ENCODE results near the gene SCAMP4.

Gene SCAMP4

GRCh38 chr19:1931445-1931844 lies 26.2 kb downstream of the SCAMP4 start:
- Mint-ChIP-seq H3K36me3 (peaks cover 6% of the 10 kb centered on the region), H3K27ac (no peak overlapping the region), H3K4me1 (peaks cover 51% of the 10 kb centered on the region), H3K4me3 (no peak overlapping the region), H3K9me3 (peaks cover 4% of the 10 kb centered on the region), H3K27me3 (no peaks in the 10 kb centered on the region)
- ATAC-seq = no peak

- no peaks in the 10 kb centered on the region for H3K27me3 Mint-ChIP-seq
- peaks cover 9% of the 10 kb centered on the region for H3K36me3 Mint-ChIP-seq
- H3K9me3 Mint-ChIP-seq = peaks cover 4% of the 10 kb centered on the region
- H3K27ac Mint-ChIP-seq = peak overlapping the region; percentile 85
- H3K4me3 Mint-ChIP-seq = peak overlapping the region; percentile 6
- peaks cover 55% of the 10 kb centered on the region for H3K4me1 Mint-ChIP-seq
- ATAC-seq = no peak
These were observed 27.2 kb downstream of the SCAMP4 start for GRCh38 chr19:1932395-1932794.

GRCh38 chr19:1933244-1933643 lies 28.0 kb downstream of the SCAMP4 start:
- Mint-ChIP-seq H3K36me3 (peaks cover 9% of the 10 kb centered on the region), H3K27me3 (no peaks in the 10 kb centered on the region), H3K4me1 (peaks cover 55% of the 10 kb centered on the region), H3K9me3 (peaks cover 4% of the 10 kb centered on the region), H3K4me3 (peak overlapping the region; percentile 10), H3K27ac (peak overlapping the region; percentile 85)
- ATAC-seq = peak; percentile 71

- peak overlapping the region; percentile 85 for H3K27ac Mint-ChIP-seq
- H3K9me3 Mint-ChIP-seq = peaks cover 4% of the 10 kb centered on the region
- H3K4me1 Mint-ChIP-seq = peaks cover 52% of the 10 kb centered on the region
- no peaks in the 10 kb centered on the region for H3K27me3 Mint-ChIP-seq
- peaks cover 9% of the 10 kb centered on the region for H3K36me3 Mint-ChIP-seq
- ATAC-seq = no peak
- no peak overlapping the region for H3K4me3 Mint-ChIP-seq
These were observed 28.7 kb downstream of the SCAMP4 start for GRCh38 chr19:1933942-1934341.

GRCh38 chr19:1935484-1936208 lies 30.4 kb downstream of the SCAMP4 start:
- no peaks in the 10 kb centered on the region for H3K27me3 Mint-ChIP-seq
- H3K36me3 Mint-ChIP-seq = peaks cover 9% of the 10 kb centered on the region
- peaks cover 4% of the 10 kb centered on the region for H3K9me3 Mint-ChIP-seq
- H3K4me1 Mint-ChIP-seq = peaks cover 50% of the 10 kb centered on the region
- H3K4me3 Mint-ChIP-seq = no peak overlapping the region
- no peak for ATAC-seq
- peak overlapping the region; percentile 10 for H3K27ac Mint-ChIP-seq

GRCh38 chr19:1936430-1936829 lies 31.2 kb downstream of the SCAMP4 start:
- H3K36me3 Mint-ChIP-seq = peaks cover 9% of the 10 kb centered on the region
- peaks cover 4% of the 10 kb centered on the region for H3K9me3 Mint-ChIP-seq
- peaks cover 50% of the 10 kb centered on the region for H3K4me1 Mint-ChIP-seq
- no peak overlapping the region for H3K4me3 Mint-ChIP-seq
- ATAC-seq = no peak
- peak overlapping the region; percentile 4 for H3K27ac Mint-ChIP-seq
- no peaks in the 10 kb centered on the region for H3K27me3 Mint-ChIP-seq

GRCh38 chr19:1936916-1937610 lies 31.9 kb downstream of the SCAMP4 start:
- no peak for ATAC-seq
- Mint-ChIP-seq H3K27me3 (no peaks in the 10 kb centered on the region), H3K27ac (peak overlapping the region; percentile 4), H3K36me3 (peaks cover 9% of the 10 kb centered on the region), H3K9me3 (peaks cover 4% of the 10 kb centered on the region), H3K4me1 (peaks cover 54% of the 10 kb centered on the region), H3K4me3 (no peak overlapping the region)

- Mint-ChIP-seq H3K27ac (no peak overlapping the region), H3K9me3 (peaks cover 4% of the 10 kb centered on the region), H3K4me1 (peaks cover 57% of the 10 kb centered on the region), H3K36me3 (peaks cover 9% of the 10 kb centered on the region), H3K27me3 (no peaks in the 10 kb centered on the region), H3K4me3 (no peak overlapping the region)
- ATAC-seq = no peak
These were observed 32.9 kb downstream of the SCAMP4 start for GRCh38 chr19:1938071-1938470.

- Mint-ChIP-seq H3K4me1 (peaks cover 53% of the 10 kb centered on the region), H3K4me3 (peak within 1 kb of the TSS; percentile 95), H3K27me3 (no peaks in the 10 kb centered on the region), H3K9me3 (no peaks in the 10 kb centered on the region), H3K36me3 (peaks cover 3% of the 10 kb centered on the region), H3K27ac (peak within 1 kb of the TSS; percentile 96)
- ATAC-seq = peak; percentile 72
These were observed 36.2 kb downstream of the SCAMP4 start, which contains the start of gene CSNK1G2 for GRCh38 chr19:1941146-1942077. CSNK1G2 (plus strand) TSS chr19:1941172; CDS start chr19:1969773, 28,601 bp downstream.

- H3K36me3 Mint-ChIP-seq = no peaks in the 10 kb centered on the region
- ATAC-seq = peak; percentile 73
- H3K4me3 Mint-ChIP-seq = peak overlapping the region; percentile 95
- H3K9me3 Mint-ChIP-seq = no peaks in the 10 kb centered on the region
- peak overlapping the region; percentile 96 for H3K27ac Mint-ChIP-seq
- H3K4me1 Mint-ChIP-seq = peaks cover 49% of the 10 kb centered on the region
- no peaks in the 10 kb centered on the region for H3K27me3 Mint-ChIP-seq
These were observed 37.1 kb downstream of the SCAMP4 start for GRCh38 chr19:1942078-1942933.

- Mint-ChIP-seq H3K4me3 (peak overlapping the region; percentile 95), H3K9me3 (no peaks in the 10 kb centered on the region), H3K27me3 (no peaks in the 10 kb centered on the region), H3K27ac (peak overlapping the region; percentile 96), H3K36me3 (no peaks in the 10 kb centered on the region), H3K4me1 (peaks cover 49% of the 10 kb centered on the region)
- ATAC-seq = no peak
These were observed 37.8 kb downstream of the SCAMP4 start for GRCh38 chr19:1942934-1943555.

GRCh38 chr19:1943661-1944087 lies 38.5 kb downstream of the SCAMP4 start:
- peaks cover 53% of the 10 kb centered on the region for H3K4me1 Mint-ChIP-seq
- peak overlapping the region; percentile 95 for H3K4me3 Mint-ChIP-seq
- no peaks in the 10 kb centered on the region for H3K27me3 Mint-ChIP-seq
- no peaks in the 10 kb centered on the region for H3K9me3 Mint-ChIP-seq
- peak overlapping the region; percentile 96 for H3K27ac Mint-ChIP-seq
- H3K36me3 Mint-ChIP-seq = no peaks in the 10 kb centered on the region
- no peak for ATAC-seq

- H3K27ac Mint-ChIP-seq = peak overlapping the region; percentile 96
- no peak for ATAC-seq
- peaks cover 3% of the 10 kb centered on the region for H3K36me3 Mint-ChIP-seq
- no peaks in the 10 kb centered on the region for H3K9me3 Mint-ChIP-seq
- H3K4me1 Mint-ChIP-seq = peaks cover 59% of the 10 kb centered on the region
- peak overlapping the region; percentile 95 for H3K4me3 Mint-ChIP-seq
- no peaks in the 10 kb centered on the region for H3K27me3 Mint-ChIP-seq
These were observed 39.1 kb downstream of the SCAMP4 start for GRCh38 chr19:1944088-1944915.

All from stimulated activated memory B cell treated with anti-CD40 and anti-IgM and Interleukin-4, amounts not matched to agents 10 μg/mL and 1 μg/mL and 100 μg/mL, for 72 hours (primary cell).